ENCODE results near the gene TTC27. TPM values are rescaled to one million over a fixed set of nuclear protein-coding genes. Genes with fewer than 3 reads are reported as not detected.

Gene TTC27
- total RNA-seq, 2 donors from 2014 or later: 16.4 to 20.3 TPM

GRCh38 chr2:32820701-32821100 lies 192.9 kb downstream of the TTC27 start:
- H3K4me1 ChIP-seq (ENCODE audit: control insufficient read depth, insufficient read depth, low read length): no peaks in the 10 kb centered on the region
- Mint-ChIP-seq H3K4me3 (no peak overlapping the region), H3K4me1 (no peaks in the 10 kb centered on the region), H3K36me3 (ENCODE audit: low read depth) (no peaks in the 10 kb centered on the region), H3K9me3 (no peaks in the 10 kb centered on the region), H3K27me3 (ENCODE audit: insufficient read depth) (no peaks in the 10 kb centered on the region), H3K27ac (no peak overlapping the region)
- H3K9ac ChIP-seq (ENCODE audit: extremely low read depth, low read length, poor library complexity, severe bottlenecking): no peak overlapping the region
- H3K36me3 ChIP-seq (ENCODE audit: control insufficient read depth, insufficient read depth, low read length): no peaks in the 10 kb centered on the region
- no peak for TF ChIP-seq CTCF (conservative IDR thresholded peaks at IDR 0.05)
- WGBS, 2 experiments (ENCODE audit: insufficient coverage in 1 of 2, insufficient read length in 1 of 2): 96 to 100% methylated on average over 1 of the region's 1 CpG
- no peak overlapping the region for H3K4me3 ChIP-seq (ENCODE audit: low read length)
- no peak for DNase-seq
- H3K9me3 ChIP-seq (ENCODE audit: control insufficient read depth, low read length): no peaks in the 10 kb centered on the region
- no peak overlapping the region for H3K27ac ChIP-seq (ENCODE audit: low read depth, low read length)
- H3K27me3 ChIP-seq (ENCODE audit: control insufficient read depth, insufficient read depth, low read length, poor library complexity, severe bottlenecking): no peaks in the 10 kb centered on the region

GRCh38 chr2:32824070-32824809 lies 196.4 kb downstream of the TTC27 start:
- H3K27ac Mint-ChIP-seq: no peak overlapping the region

GRCh38 chr2:32825291-32825712 lies 197.5 kb downstream of the TTC27 start:
- Mint-ChIP-seq H3K4me3 (no peak overlapping the region), H3K9me3 (peaks cover 3% of the 10 kb centered on the region), H3K27ac (no peak overlapping the region), H3K4me1 (peaks cover 6% of the 10 kb centered on the region), H3K36me3 (ENCODE audit: low read depth) (no peaks in the 10 kb centered on the region), H3K27me3 (ENCODE audit: insufficient read depth) (no peaks in the 10 kb centered on the region)
- 94% methylated on average over 5 to 6 of the region's 6 CpGs for WGBS, 2 experiments (ENCODE audit: insufficient coverage in 1 of 2, insufficient read length in 1 of 2)
- Histone ChIP-seq H3K36me3 (ENCODE audit: control insufficient read depth, insufficient read depth, low read length) (no peaks in the 10 kb centered on the region), H3K4me3 (ENCODE audit: low read length) (no peak overlapping the region), H3K27ac (ENCODE audit: low read depth, low read length) (no peak overlapping the region), H3K9me3 (ENCODE audit: control insufficient read depth, low read length) (no peaks in the 10 kb centered on the region), H3K27me3 (ENCODE audit: control insufficient read depth, insufficient read depth, low read length, poor library complexity, severe bottlenecking) (no peaks in the 10 kb centered on the region), H3K9ac (ENCODE audit: extremely low read depth, low read length, poor library complexity, severe bottlenecking) (no peak overlapping the region), H3K4me1 (ENCODE audit: control insufficient read depth, insufficient read depth, low read length) (peaks cover 4% of the 10 kb centered on the region)
- no peak for DNase-seq
- TF ChIP-seq CTCF (conservative IDR thresholded peaks at IDR 0.05): no peak

More at GRCh38 chr2:32824070-32824809, 196.4 kb downstream of the TTC27 start:
- no peak overlapping the region for H3K9ac ChIP-seq (ENCODE audit: extremely low read depth, low read length, poor library complexity, severe bottlenecking)
- Mint-ChIP-seq H3K4me1 (peaks cover 6% of the 10 kb centered on the region), H3K9me3 (peaks cover 3% of the 10 kb centered on the region), H3K36me3 (ENCODE audit: low read depth) (no peaks in the 10 kb centered on the region), H3K4me3 (no peak overlapping the region), H3K27me3 (ENCODE audit: insufficient read depth) (no peaks in the 10 kb centered on the region)
- H3K4me1 ChIP-seq (ENCODE audit: control insufficient read depth, insufficient read depth, low read length): peaks cover 4% of the 10 kb centered on the region
- no peaks in the 10 kb centered on the region for H3K36me3 ChIP-seq (ENCODE audit: control insufficient read depth, insufficient read depth, low read length)
- DNase-seq: no peak
- no peak overlapping the region for H3K4me3 ChIP-seq (ENCODE audit: low read length)
- no peak overlapping the region for H3K27ac ChIP-seq (ENCODE audit: low read depth, low read length)
- WGBS, 2 experiments (ENCODE audit: insufficient coverage in 1 of 2, insufficient read length in 1 of 2): 81 to 89% methylated on average over 1 to 3 of the region's 3 CpGs
- TF ChIP-seq CTCF (conservative IDR thresholded peaks at IDR 0.05): no peak
- no peaks in the 10 kb centered on the region for H3K9me3 ChIP-seq (ENCODE audit: control insufficient read depth, low read length)
- H3K27me3 ChIP-seq (ENCODE audit: control insufficient read depth, insufficient read depth, low read length, poor library complexity, severe bottlenecking): no peaks in the 10 kb centered on the region

All from endodermal cell (in vitro differentiated cells).